ENCODE measurements around the gene EPHB3. TPM values are rescaled to one million over a fixed set of nuclear protein-coding genes. Genes with fewer than 3 reads are reported as not detected.

Gene EPHB3
- total RNA-seq, 1 donor from 2014 or later = 13.4 TPM

- DNase-seq (ENCODE audit: low read depth, low spot score) = no peak
- Mint-ChIP-seq H3K27ac (ENCODE audit: unreplicated experiment) (no peak overlapping the region), H3K27me3 (ENCODE audit: low read depth) (peaks cover 19% of the 10 kb centered on the region), H3K9me3 (no peaks in the 10 kb centered on the region), H3K36me3 (ENCODE audit: low read depth) (no peaks in the 10 kb centered on the region), H3K4me1 (peaks cover 72% of the 10 kb centered on the region), H3K4me3 (peak overlapping the region; percentile 82)
- TF ChIP-seq, protein P1, sequence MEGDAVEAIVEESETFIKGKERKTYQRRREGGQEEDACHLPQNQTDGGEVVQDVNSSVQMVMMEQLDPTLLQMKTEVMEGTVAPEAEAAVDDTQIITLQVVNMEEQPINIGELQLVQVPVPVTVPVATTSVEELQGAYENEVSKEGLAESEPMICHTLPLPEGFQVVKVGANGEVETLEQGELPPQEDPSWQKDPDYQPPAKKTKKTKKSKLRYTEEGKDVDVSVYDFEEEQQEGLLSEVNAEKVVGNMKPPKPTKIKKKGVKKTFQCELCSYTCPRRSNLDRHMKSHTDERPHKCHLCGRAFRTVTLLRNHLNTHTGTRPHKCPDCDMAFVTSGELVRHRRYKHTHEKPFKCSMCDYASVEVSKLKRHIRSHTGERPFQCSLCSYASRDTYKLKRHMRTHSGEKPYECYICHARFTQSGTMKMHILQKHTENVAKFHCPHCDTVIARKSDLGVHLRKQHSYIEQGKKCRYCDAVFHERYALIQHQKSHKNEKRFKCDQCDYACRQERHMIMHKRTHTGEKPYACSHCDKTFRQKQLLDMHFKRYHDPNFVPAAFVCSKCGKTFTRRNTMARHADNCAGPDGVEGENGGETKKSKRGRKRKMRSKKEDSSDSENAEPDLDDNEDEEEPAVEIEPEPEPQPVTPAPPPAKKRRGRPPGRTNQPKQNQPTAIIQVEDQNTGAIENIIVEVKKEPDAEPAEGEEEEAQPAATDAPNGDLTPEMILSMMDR (conservative IDR thresholded peaks at IDR 0.05) = no peak
Observed at GRCh38 chr3:184570489-184570888, 8.9 kb downstream of the EPHB3 start.

DNA sequence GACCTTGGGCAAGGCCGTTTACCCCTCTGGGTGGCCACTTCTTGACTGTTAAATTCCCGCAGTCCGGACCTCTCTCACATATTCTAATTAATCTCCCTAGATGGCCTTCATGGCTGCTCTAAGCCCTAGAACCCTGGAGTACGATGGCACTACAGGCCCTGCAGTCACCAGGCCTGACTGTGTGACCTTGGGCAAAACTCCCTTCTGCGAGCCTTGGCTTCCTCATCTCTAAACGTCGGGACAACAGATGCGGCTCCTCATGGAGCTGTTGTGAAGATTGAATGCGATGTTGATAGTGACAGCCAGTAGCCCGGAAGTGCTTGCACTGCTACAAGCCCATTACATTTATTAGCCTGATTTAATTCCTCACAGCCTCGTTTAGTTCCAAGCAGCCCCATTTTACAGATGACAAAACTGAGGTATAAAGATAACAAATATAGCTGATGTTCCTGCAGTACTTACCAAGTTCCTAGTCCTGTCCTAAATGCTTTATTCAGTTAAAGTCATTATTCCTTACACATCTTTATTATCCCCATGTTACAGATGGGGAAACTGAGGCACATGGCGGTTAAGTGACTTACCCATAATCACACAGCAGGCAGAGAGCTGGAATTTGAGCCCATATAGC, 10.3 kb downstream of the EPHB3 start:
- no peak for DNase-seq (ENCODE audit: low read depth, low spot score)
- peaks cover 12% of the 10 kb centered on the region for H3K27me3 Mint-ChIP-seq (ENCODE audit: low read depth)
- H3K27ac Mint-ChIP-seq (ENCODE audit: unreplicated experiment) = no peak overlapping the region
- H3K9me3 Mint-ChIP-seq = no peaks in the 10 kb centered on the region
- TF ChIP-seq, protein P1 (conservative IDR thresholded peaks at IDR 0.05) = no peak
- no peaks in the 10 kb centered on the region for H3K36me3 Mint-ChIP-seq (ENCODE audit: low read depth)
- peaks cover 70% of the 10 kb centered on the region for H3K4me1 Mint-ChIP-seq
- H3K4me3 Mint-ChIP-seq = peak overlapping the region; percentile 78

GRCh38 chr3:184572633-184573270, 11.2 kb downstream of the EPHB3 start:
- H3K27ac Mint-ChIP-seq (ENCODE audit: unreplicated experiment) = no peak overlapping the region
- no peak overlapping the region for H3K4me3 Mint-ChIP-seq
- TF ChIP-seq, protein P1 (conservative IDR thresholded peaks at IDR 0.05) = no peak
- peaks cover 65% of the 10 kb centered on the region for H3K4me1 Mint-ChIP-seq
- no peaks in the 10 kb centered on the region for H3K36me3 Mint-ChIP-seq (ENCODE audit: low read depth)
- no peaks in the 10 kb centered on the region for H3K9me3 Mint-ChIP-seq
- DNase-seq (ENCODE audit: low read depth, low spot score) = no peak
- peaks cover 7% of the 10 kb centered on the region for H3K27me3 Mint-ChIP-seq (ENCODE audit: low read depth)

GRCh38 chr3:184574515-184575417, 13.2 kb downstream of the EPHB3 start:
- Mint-ChIP-seq H3K4me1 (peaks cover 72% of the 10 kb centered on the region), H3K36me3 (ENCODE audit: low read depth) (peaks cover 5% of the 10 kb centered on the region), H3K4me3 (peak overlapping the region; percentile 63), H3K9me3 (no peaks in the 10 kb centered on the region), H3K27me3 (ENCODE audit: low read depth) (peaks cover 3% of the 10 kb centered on the region), H3K27ac (ENCODE audit: unreplicated experiment) (peak overlapping the region; percentile 86)
- DNase-seq (ENCODE audit: low read depth, low spot score) = peak; percentile 62
- TF ChIP-seq, protein P1 (conservative IDR thresholded peaks at IDR 0.05) = no peak

GRCh38 chr3:184575701-184576100, 14.1 kb downstream of the EPHB3 start:
- Mint-ChIP-seq H3K36me3 (ENCODE audit: low read depth) (peaks cover 7% of the 10 kb centered on the region), H3K27ac (ENCODE audit: unreplicated experiment) (no peak overlapping the region), H3K4me3 (no peak overlapping the region), H3K4me1 (peaks cover 63% of the 10 kb centered on the region), H3K27me3 (ENCODE audit: low read depth) (peaks cover 3% of the 10 kb centered on the region), H3K9me3 (no peaks in the 10 kb centered on the region)
- no peak for DNase-seq (ENCODE audit: low read depth, low spot score)
- TF ChIP-seq, protein P1 (conservative IDR thresholded peaks at IDR 0.05) = no peak
